Erythroblast (primary cell): ENCODE measurements around the gene SHOC2.

ENCODE experiments used
- GATA1 ChIP-seq: IDR thresholded peaks from 2 replicates; pipeline ENCODE4 v1.6.1; 2011; ENCODE audit warnings: low read depth, mild to moderate bottlenecking, control low read depth, low read length, moderate library complexity
- POLR2A ChIP-seq: IDR thresholded peaks from 2 replicates; pipeline ENCODE4 v1.6.1; 2011; ENCODE audit warnings: mild to moderate bottlenecking, low read length

GRCh38 chr10:110996256-110996655, 76.9 kb downstream of the SHOC2 start:
- no peak for TF ChIP-seq POLR2A
- no peak for TF ChIP-seq GATA1
